ENCODE results near the gene GNG10. TPM values are rescaled to one million over a fixed set of nuclear protein-coding genes. Genes with fewer than 3 reads are reported as not detected.

The GNG10 gene
- total RNA-seq, 1 donor from 2014 or later, result 29.6 TPM

DNA sequence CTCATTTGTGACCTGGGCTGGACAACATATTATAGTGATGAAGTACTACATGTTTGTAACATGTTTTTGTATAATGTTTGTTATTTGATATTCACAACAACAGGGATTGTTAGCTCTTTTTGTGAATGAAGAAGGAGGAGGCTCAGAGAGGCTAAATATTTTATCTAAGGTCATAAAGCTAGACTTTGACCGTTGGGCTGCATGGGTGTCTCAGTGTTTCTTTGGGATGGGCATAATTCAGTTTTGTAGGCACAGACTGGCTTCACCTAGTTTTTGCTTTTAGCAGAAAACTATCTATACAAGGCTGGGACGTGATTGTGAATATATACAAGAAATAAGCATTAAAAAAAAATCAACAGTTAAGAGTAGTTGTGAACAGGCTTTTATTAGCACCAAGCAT, 15.0 kb upstream of the GNG10 start:
- Histone ChIP-seq H3K27ac (ENCODE audit: low read depth, low read length) (no peak overlapping the region), H3K9me3 (ENCODE audit: insufficient read depth, low read depth, low read length) (no peaks in the 10 kb centered on the region), H3K9ac (ENCODE audit: low read length) (no peak overlapping the region), H3K27me3 (ENCODE audit: insufficient read depth, low read length) (no peaks in the 10 kb centered on the region), H3K79me2 (ENCODE audit: insufficient read depth, low read length) (peaks cover 41% of the 10 kb centered on the region), H3K4me2 (ENCODE audit: low read length) (no peak overlapping the region), H3K4me1 (ENCODE audit: insufficient read depth, low read length) (no peaks in the 10 kb centered on the region), H3K4me3 (ENCODE audit: insufficient read depth, low read depth, low read length) (no peak overlapping the region), H4K20me1 (ENCODE audit: insufficient read depth, low read length) (peaks cover 48% of the 10 kb centered on the region), H2AFZ (ENCODE audit: low read depth, low read length) (no peak overlapping the region), H3K36me3 (ENCODE audit: insufficient read depth, low read length) (peaks cover 23% of the 10 kb centered on the region)
- H3K36me3 Mint-ChIP-seq (ENCODE audit: low read depth, unreplicated experiment), result peaks cover 14% of the 10 kb centered on the region
- TF ChIP-seq EZH2 (IDR thresholded peaks at IDR 0.05; ENCODE audit: insufficient read depth, low read length), result no peak
- TF ChIP-seq, protein P1, sequence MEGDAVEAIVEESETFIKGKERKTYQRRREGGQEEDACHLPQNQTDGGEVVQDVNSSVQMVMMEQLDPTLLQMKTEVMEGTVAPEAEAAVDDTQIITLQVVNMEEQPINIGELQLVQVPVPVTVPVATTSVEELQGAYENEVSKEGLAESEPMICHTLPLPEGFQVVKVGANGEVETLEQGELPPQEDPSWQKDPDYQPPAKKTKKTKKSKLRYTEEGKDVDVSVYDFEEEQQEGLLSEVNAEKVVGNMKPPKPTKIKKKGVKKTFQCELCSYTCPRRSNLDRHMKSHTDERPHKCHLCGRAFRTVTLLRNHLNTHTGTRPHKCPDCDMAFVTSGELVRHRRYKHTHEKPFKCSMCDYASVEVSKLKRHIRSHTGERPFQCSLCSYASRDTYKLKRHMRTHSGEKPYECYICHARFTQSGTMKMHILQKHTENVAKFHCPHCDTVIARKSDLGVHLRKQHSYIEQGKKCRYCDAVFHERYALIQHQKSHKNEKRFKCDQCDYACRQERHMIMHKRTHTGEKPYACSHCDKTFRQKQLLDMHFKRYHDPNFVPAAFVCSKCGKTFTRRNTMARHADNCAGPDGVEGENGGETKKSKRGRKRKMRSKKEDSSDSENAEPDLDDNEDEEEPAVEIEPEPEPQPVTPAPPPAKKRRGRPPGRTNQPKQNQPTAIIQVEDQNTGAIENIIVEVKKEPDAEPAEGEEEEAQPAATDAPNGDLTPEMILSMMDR (IDR thresholded peaks at IDR 0.05; ENCODE audit: insufficient read depth, low read depth, low read length), result no peak
- no peaks in the 10 kb centered on the region for H3K4me1 Mint-ChIP-seq (ENCODE audit: low read depth, unreplicated experiment)
- no peak for FAIRE-seq
- H3K4me3 Mint-ChIP-seq (ENCODE audit: unreplicated experiment), result no peak overlapping the region
- no peaks in the 10 kb centered on the region for H3K9me3 Mint-ChIP-seq (ENCODE audit: unreplicated experiment)
- no peaks in the 10 kb centered on the region for H3K27me3 Mint-ChIP-seq (ENCODE audit: low read depth, unreplicated experiment)
- H3K27ac Mint-ChIP-seq (ENCODE audit: unreplicated experiment), result no peak overlapping the region
- no peak for DNase-seq (ENCODE audit: low read depth)

DNA sequence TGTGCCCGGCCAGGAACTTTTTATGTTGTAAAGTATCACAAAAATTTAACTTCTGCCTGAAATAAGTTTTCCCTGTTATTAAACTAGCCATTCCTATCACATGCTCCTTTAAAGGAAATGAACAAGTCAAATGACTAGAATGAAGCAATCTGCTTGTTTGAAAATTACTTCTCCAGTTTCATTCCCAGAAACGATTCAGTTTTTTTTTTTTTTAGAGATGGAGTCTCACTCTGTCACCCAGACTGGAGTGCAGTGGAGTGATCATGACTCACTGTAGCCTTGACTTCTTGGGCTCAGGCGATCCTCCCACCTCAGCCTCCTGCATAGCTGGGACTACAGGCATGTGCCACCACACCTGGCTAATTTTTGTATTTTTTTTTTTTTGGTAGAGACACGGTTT, 13.3 kb upstream of the GNG10 start:
- H3K4me1 Mint-ChIP-seq (ENCODE audit: low read depth, unreplicated experiment), result no peaks in the 10 kb centered on the region
- DNase-seq (ENCODE audit: low read depth) (no peak), FAIRE-seq (no peak)
- H3K79me2 ChIP-seq (ENCODE audit: insufficient read depth, low read length), result peaks cover 35% of the 10 kb centered on the region
- H3K4me1 ChIP-seq (ENCODE audit: insufficient read depth, low read length), result no peaks in the 10 kb centered on the region
- H3K9me3 Mint-ChIP-seq (ENCODE audit: unreplicated experiment), result no peaks in the 10 kb centered on the region
- H3K36me3 Mint-ChIP-seq (ENCODE audit: low read depth, unreplicated experiment), result peaks cover 14% of the 10 kb centered on the region
- no peaks in the 10 kb centered on the region for H3K9me3 ChIP-seq (ENCODE audit: insufficient read depth, low read depth, low read length)
- no peak for TF ChIP-seq EZH2 (IDR thresholded peaks at IDR 0.05; ENCODE audit: insufficient read depth, low read length)
- TF ChIP-seq, protein P1 (IDR thresholded peaks at IDR 0.05; ENCODE audit: insufficient read depth, low read depth, low read length), result no peak
- no peak overlapping the region for H3K27ac ChIP-seq (ENCODE audit: low read depth, low read length)
- H3K4me3 Mint-ChIP-seq (ENCODE audit: unreplicated experiment), result no peak overlapping the region
- no peak overlapping the region for H3K4me3 ChIP-seq (ENCODE audit: insufficient read depth, low read depth, low read length)
- H3K27me3 Mint-ChIP-seq (ENCODE audit: low read depth, unreplicated experiment), result no peaks in the 10 kb centered on the region
- H3K36me3 ChIP-seq (ENCODE audit: insufficient read depth, low read length), result peaks cover 19% of the 10 kb centered on the region
- no peaks in the 10 kb centered on the region for H3K27me3 ChIP-seq (ENCODE audit: insufficient read depth, low read length)
- H3K4me2 ChIP-seq (ENCODE audit: low read length), result no peak overlapping the region
- peaks cover 42% of the 10 kb centered on the region for H4K20me1 ChIP-seq (ENCODE audit: insufficient read depth, low read length)
- no peak overlapping the region for H2AFZ ChIP-seq (ENCODE audit: low read depth, low read length)
- H3K27ac Mint-ChIP-seq (ENCODE audit: unreplicated experiment), result no peak overlapping the region
- H3K9ac ChIP-seq (ENCODE audit: low read length), result no peak overlapping the region

DNA sequence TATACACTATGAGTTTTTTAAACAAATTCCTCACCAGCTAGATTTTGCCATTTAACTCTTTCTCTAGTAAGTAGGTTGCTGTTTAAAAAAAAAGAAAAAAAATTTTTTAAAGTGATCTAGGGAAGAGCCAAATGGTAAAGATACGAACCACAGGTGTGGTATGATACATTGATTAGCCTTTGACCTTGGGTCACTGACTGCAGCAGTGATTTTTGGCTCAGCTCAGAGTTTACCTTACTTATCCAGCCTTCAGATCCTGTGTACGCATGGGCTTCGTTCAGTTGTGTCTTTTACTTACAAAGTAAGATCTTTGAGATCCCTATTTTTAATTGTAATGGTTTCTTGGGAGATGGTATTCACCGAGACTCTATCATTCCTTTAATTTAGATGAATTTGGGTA, 12.4 kb upstream of the GNG10 start:
- Mint-ChIP-seq H3K9me3 (ENCODE audit: unreplicated experiment) (no peaks in the 10 kb centered on the region), H3K27me3 (ENCODE audit: low read depth, unreplicated experiment) (no peaks in the 10 kb centered on the region), H3K4me1 (ENCODE audit: low read depth, unreplicated experiment) (no peaks in the 10 kb centered on the region), H3K27ac (ENCODE audit: unreplicated experiment) (no peak overlapping the region), H3K4me3 (ENCODE audit: unreplicated experiment) (peak overlapping the region; percentile 52), H3K36me3 (ENCODE audit: low read depth, unreplicated experiment) (peaks cover 11% of the 10 kb centered on the region)
- no peak for FAIRE-seq
- no peak overlapping the region for H3K9ac ChIP-seq (ENCODE audit: low read length)
- no peak overlapping the region for H2AFZ ChIP-seq (ENCODE audit: low read depth, low read length)
- no peak overlapping the region for H3K27ac ChIP-seq (ENCODE audit: low read depth, low read length)
- peaks cover 33% of the 10 kb centered on the region for H4K20me1 ChIP-seq (ENCODE audit: insufficient read depth, low read length)
- TF ChIP-seq, protein P1 (IDR thresholded peaks at IDR 0.05; ENCODE audit: insufficient read depth, low read depth, low read length), result no peak
- TF ChIP-seq EZH2 (IDR thresholded peaks at IDR 0.05; ENCODE audit: insufficient read depth, low read length), result no peak
- no peaks in the 10 kb centered on the region for H3K4me1 ChIP-seq (ENCODE audit: insufficient read depth, low read length)
- H3K36me3 ChIP-seq (ENCODE audit: insufficient read depth, low read length), result peaks cover 22% of the 10 kb centered on the region
- no peak overlapping the region for H3K4me2 ChIP-seq (ENCODE audit: low read length)
- H3K27me3 ChIP-seq (ENCODE audit: insufficient read depth, low read length), result no peaks in the 10 kb centered on the region
- H3K79me2 ChIP-seq (ENCODE audit: insufficient read depth, low read length), result peaks cover 26% of the 10 kb centered on the region
- no peak overlapping the region for H3K4me3 ChIP-seq (ENCODE audit: insufficient read depth, low read depth, low read length)
- H3K9me3 ChIP-seq (ENCODE audit: insufficient read depth, low read depth, low read length), result no peaks in the 10 kb centered on the region
- no peak for DNase-seq (ENCODE audit: low read depth)

Measured in astrocyte (in vitro differentiated cells and primary cell).